ENCODE results near the gene FARSB.

GRCh38 chr2:222575618-222576017, 80.3 kb downstream of the FARSB start:
- TF ChIP-seq CTCF (IDR thresholded peaks at IDR 0.05), result no peak
- TF ChIP-seq POLR2A (IDR thresholded peaks at IDR 0.05), result no peak

Data from thyroid gland (tissue), 4 donors.